A549 (cell line): ENCODE data around the gene CBFA2T2.

Experiments used
- CBX8 ChIP-seq: fragments of 200-600 bp; sonication (generic); IDR thresholded peaks from 2 replicates; pipeline ENCODE4 v1.6.1; 2016
- CEBPB ChIP-seq, 2 experiments: fragments of >200 bp in 1 of 2; sonication (Bioruptor Twin) in 1 of 2; formaldehyde crosslinking in 1 of 2; IDR thresholded peaks; 2 replicates each; pipeline ENCODE4 v1.6.1; 2012 to 2016
- EP300 ChIP-seq, 2 experiments: fragments of >200 bp; sonication (Bioruptor Twin); formaldehyde crosslinking; IDR thresholded peaks; 2 replicates in 1 of 2; 3 replicates in 1 of 2; pipeline ENCODE4 v1.6.1; 2016 to 2017
- JUNB ChIP-seq: fragments of >200 bp; sonication (Bioruptor Twin); formaldehyde crosslinking; IDR thresholded peaks from 2 replicates; pipeline ENCODE4 v1.6.1; 2016
- MAX ChIP-seq: IDR thresholded peaks from 2 replicates; pipeline ENCODE4 v1.6.1; 2012
- POLR2A ChIP-seq: IDR thresholded peaks from 2 replicates; pipeline ENCODE4 v1.6.1; 2012; ENCODE audit warnings: mild to moderate bottlenecking, low read length
- POLR2AphosphoS2 ChIP-seq: conservative IDR thresholded peaks from 2 replicates; pipeline ENCODE4 v1.6.1; 2012; ENCODE audit warnings: low read length, improper control_type of control experiment, inconsistent platforms
- RCOR1 ChIP-seq: fragments of 150-350 bp; IDR thresholded peaks from 2 replicates; pipeline ENCODE4 v1.6.1; 2014; ENCODE audit warnings: antibody characterized with exemption, low read length, low read depth
- SMC3 ChIP-seq: fragments of >200 bp; sonication (Bioruptor Twin); formaldehyde crosslinking; IDR thresholded peaks from 3 replicates; pipeline ENCODE4 v1.6.1; 2018; ENCODE audit warnings: inconsistent platforms
- USF2 ChIP-seq: fragments of 450-650 bp; IDR thresholded peaks from 2 replicates; pipeline ENCODE4 v1.6.1; 2014; ENCODE audit warnings: antibody characterized with exemption
- TF ChIP-seq, protein P1 (sequence below): fragments of >200 bp; sonication (Bioruptor Twin); formaldehyde crosslinking; IDR thresholded peaks from 3 replicates; pipeline ENCODE4 v1.5.1; 2016

- no peak for TF ChIP-seq JUNB
- TF ChIP-seq, protein P1, sequence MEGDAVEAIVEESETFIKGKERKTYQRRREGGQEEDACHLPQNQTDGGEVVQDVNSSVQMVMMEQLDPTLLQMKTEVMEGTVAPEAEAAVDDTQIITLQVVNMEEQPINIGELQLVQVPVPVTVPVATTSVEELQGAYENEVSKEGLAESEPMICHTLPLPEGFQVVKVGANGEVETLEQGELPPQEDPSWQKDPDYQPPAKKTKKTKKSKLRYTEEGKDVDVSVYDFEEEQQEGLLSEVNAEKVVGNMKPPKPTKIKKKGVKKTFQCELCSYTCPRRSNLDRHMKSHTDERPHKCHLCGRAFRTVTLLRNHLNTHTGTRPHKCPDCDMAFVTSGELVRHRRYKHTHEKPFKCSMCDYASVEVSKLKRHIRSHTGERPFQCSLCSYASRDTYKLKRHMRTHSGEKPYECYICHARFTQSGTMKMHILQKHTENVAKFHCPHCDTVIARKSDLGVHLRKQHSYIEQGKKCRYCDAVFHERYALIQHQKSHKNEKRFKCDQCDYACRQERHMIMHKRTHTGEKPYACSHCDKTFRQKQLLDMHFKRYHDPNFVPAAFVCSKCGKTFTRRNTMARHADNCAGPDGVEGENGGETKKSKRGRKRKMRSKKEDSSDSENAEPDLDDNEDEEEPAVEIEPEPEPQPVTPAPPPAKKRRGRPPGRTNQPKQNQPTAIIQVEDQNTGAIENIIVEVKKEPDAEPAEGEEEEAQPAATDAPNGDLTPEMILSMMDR: no peak
- TF ChIP-seq SMC3: no peak
- TF ChIP-seq POLR2A: no peak
- no peak for TF ChIP-seq EP300 (IDR thresholded peaks at IDR 0.05)
- TF ChIP-seq MAX: no peak
- no peak for TF ChIP-seq CEBPB (IDR thresholded peaks at IDR 0.05)
- TF ChIP-seq POLR2AphosphoS2: no peak
- no peak for TF ChIP-seq USF2
- TF ChIP-seq CBX8: no peak
- TF ChIP-seq RCOR1: no peak
Observed at GRCh38 chr20:33459599-33459998, 30.3 kb upstream of the CBFA2T2 start.
